Prostate gland (tissue), 2 donors: Measurements from ENCODE around the gene NLN.

Source experiments
- CTCF ChIP-seq, 4 experiments: fragments of 200-600 bp in 2 of 4; fragments of 450-650 bp in 2 of 4; sonication (generic) in 2 of 4; IDR thresholded peaks; 1 replicate in 3 of 4; 2 replicates in 1 of 4; pipeline ENCODE4 v1.5.1; 2016 to 2019; ENCODE audit warnings: antibody characterized with exemption in 4 of 4, mild to moderate bottlenecking in 2 of 4, moderate library complexity in 2 of 4
- POLR2A ChIP-seq: fragments of 450-650 bp; IDR thresholded peaks from one replicate; pipeline ENCODE4 v1.6.1; 2016; ENCODE audit warnings: antibody characterized with exemption, mild to moderate bottlenecking

- no peak for TF ChIP-seq CTCF (IDR thresholded peaks at IDR 0.05)
- no peak for TF ChIP-seq POLR2A
These were observed 112.3 kb downstream of the NLN start for GRCh38 chr5:65834306-65834705.
